NCI-H446 treated with DMSO at 0.1 percent for 48 hours (cell line): ENCODE data around the gene RRAGB.
"Not testable (repeated sequence)": the region's sequence is repeated elsewhere in the genome, so short reads cannot be mapped to it uniquely, and the experiment has no call there.

ENCODE experiments used
- DNase-seq: peaks from one replicate; lab custom pipeline; 2025; lab: John Stamatoyannopoulos, UW

RRAGB gene

DNA sequence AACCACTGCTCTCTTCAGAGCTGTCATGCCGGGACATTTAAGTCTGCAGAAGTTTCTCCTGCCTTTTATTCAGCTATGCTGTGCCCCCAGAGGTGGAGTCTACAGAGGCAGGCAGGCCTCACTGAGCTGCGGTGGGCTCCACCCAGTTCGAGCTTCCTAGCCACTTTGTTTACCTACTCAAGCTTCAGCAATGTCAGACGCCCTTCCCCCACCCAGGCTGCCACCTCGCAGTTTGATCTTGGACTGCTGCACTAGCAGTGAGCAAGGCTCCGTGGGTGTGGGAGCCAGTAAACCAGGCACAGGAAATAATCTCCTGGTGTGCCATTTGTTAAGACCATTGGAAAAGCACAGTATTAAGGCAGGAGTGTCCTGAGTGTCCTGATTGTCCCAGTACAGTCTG, 56.9 kb downstream of the RRAGB start:
- DNase-seq: not testable (repeated sequence)

DNA sequence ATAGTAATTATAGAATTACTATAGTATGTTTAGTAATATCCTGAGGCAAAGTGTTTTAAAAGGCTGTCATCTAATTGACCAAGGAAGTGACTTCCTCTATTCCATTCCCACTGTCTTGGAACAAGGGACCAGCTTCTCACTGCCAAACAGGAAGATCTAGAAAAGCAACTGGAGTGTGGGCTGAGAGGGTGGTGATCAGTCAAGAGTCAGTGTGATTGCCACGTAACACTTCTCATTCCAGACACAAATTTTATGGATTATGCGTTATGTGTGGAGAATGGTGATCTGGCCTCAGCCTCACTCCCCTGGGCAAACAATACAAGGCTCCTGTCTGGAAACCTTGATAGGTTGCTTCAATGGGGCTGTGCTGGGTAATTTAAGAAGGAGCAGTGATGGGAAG, 60.0 kb downstream of the RRAGB start:
- no peak for DNase-seq

DNA sequence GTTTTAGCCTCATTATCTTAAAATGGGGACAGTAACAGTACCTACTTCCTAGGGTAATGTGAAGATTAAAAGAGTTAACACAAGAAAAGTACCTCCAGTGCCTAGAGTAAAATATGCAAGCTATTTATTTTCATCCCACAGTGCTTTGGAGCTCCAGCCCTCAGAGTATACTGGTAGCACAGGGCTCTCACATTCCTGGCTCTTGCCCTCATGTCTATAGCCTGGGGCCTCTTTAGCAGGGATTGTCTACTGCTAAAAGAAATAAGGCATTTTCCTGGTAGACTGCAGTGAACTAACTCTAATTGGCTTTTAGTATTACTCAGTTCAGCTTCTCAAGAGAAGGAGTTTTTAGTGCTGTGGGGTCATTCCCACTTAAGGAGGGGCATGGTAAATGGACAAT, 60.8 kb downstream of the RRAGB start:
- no peak for DNase-seq

DNA sequence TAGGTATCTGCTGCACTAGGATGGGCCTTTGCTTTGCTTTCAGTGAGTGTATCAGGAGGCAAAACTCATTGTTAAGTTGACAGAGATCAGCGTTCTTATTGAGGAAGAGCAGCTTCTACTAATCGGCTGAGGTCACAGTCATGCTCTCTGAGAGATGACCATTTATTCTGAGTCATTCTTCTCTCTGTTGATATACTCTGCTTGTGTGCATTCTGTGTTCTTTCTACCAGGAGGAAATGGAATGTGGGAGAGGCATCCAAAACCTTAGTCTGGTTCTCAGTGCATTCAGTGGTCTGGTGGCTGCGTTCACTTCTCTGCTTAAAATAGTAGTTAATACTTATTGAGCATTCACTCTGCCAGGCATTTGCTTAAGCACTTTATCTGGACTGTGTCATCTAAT, 66.2 kb downstream of the RRAGB start:
- no peak for DNase-seq

DNA sequence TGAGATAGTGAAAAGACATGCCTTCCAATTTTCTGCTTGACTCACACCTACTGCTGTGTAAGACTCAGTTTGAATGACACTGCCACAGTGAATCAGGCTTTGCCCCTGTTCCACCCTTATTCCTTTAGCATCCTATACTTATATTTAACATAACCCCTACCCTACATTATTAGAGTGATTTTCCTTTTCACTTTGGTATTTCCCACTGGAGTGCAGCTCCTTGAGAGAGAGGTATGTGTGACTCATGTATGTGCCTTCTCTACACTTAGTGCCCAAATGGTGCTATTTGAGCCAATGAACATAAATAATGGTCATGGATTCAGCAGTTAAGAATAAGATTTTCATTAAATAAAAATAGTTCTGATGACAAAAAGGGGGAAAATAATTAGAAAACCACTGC, 69.5 kb downstream of the RRAGB start:
- DNase-seq: no peak

DNA sequence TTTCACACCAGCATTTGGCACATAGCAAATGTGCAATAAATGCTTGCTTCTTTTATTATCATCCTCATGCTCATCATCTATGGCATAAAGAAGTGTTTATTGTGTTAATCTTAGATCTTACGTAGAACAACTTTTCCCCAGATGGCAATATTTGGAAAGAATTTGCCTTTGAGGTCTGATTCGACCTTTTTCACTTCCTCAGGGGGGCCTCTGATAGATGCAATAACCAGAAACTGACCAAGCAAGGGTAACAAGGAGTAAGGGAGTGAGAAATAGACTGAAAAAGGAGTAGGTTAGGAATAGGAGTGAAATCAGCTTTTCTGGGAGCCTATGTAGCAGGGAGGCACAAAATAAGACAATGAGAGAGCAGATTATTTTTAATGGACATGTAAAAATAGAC, 70.2 kb downstream of the RRAGB start:
- DNase-seq: no peak

DNA sequence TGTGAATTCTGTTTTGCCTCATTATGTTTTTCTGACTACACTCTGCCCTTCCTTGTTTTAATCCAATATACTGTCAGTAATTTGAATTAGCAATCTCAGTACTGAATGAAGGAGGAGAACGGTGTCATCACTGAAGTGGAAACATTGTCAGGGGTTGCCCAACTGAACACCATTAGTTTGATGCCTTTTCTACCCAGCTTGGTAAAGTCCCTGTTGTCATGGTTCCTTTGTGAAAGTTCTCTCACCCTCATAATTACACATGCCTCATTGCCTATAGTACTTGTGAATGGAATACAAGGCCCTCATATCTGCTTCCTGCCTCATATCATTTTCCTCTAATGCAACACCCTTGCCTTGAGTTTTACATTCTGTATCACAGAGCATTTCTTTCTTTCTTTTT, 76.9 kb downstream of the RRAGB start:
- no peak for DNase-seq

DNA sequence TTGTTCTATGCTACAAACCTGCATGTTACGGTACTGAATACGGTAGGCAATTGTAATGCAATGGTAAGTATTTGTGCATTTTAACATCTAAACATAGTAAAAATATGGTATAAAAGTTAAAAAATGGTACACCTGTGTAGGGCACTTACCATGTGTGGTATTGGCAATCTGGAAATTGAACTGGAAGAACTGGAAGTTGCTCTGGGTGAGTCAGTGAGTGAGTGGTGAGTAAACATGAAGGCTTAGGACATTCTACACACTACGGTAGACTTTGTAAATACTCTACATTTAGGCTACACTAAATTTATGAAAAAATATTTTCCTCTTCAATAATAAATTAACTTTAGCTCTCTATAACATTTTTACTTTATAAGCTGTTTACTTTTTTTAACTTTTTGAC, 78.9 kb downstream of the RRAGB start:
- no peak for DNase-seq

DNA sequence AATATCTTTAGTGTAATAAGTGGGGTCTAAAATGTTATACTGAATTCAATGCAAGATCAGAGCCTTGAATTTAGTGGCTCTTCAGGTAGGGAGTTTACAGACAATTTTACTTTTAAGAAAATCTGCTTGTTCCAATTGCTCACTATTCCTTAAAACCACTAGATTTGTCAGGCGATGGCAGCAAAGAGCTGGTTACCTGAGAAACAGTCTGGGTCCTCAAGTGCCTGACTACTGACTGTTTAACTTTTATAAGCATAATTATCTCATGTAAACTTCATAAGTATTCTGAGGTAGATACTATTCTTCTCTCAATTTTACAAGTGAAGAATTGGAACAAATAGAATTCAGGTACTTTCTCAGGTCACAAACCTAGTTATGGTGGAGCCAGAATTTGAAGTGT, 84.3 kb downstream of the RRAGB start:
- no peak for DNase-seq
